Stimulated activated CD4-positive, alpha-beta T cell treated with anti-CD3 and anti-CD28 coated beads, TNF-alpha, amount 100 ng/mL, for 48 hours (primary cell): ENCODE measurements around the gene HOTAIR.

Source experiments
- DNase-seq, 3 donors: peaks; one replicate each; pipeline ENCODE4 v3.0.0-alpha.2; 2020; ENCODE audit warnings: low read depth in 3 of 3

The HOTAIR gene

GRCh38 chr12:54000116-54001114 lies 25.7 kb upstream of the HOTAIR start, which contains the start of gene HOXC9:
Gene HOXC9 (plus strand): TSS chr12:54000161. CDS start chr12:54000189, 28 bp downstream.
- no peak for DNase-seq

- no peak for DNase-seq
Observed at GRCh38 chr12:53999559-54000115, 24.9 kb upstream of the HOTAIR start.

GRCh38 chr12:53998900-53999236 lies 24.1 kb upstream of the HOTAIR start:
- no peak for DNase-seq

- DNase-seq = no peak
Observed at GRCh38 chr12:53998110-53998899, 23.6 kb upstream of the HOTAIR start.

- no peak for DNase-seq
Observed at GRCh38 chr12:53997204-53998109, 22.7 kb upstream of the HOTAIR start.

GRCh38 chr12:53996240-53997203 lies 21.8 kb upstream of the HOTAIR start:
- DNase-seq = no peak

DNA sequence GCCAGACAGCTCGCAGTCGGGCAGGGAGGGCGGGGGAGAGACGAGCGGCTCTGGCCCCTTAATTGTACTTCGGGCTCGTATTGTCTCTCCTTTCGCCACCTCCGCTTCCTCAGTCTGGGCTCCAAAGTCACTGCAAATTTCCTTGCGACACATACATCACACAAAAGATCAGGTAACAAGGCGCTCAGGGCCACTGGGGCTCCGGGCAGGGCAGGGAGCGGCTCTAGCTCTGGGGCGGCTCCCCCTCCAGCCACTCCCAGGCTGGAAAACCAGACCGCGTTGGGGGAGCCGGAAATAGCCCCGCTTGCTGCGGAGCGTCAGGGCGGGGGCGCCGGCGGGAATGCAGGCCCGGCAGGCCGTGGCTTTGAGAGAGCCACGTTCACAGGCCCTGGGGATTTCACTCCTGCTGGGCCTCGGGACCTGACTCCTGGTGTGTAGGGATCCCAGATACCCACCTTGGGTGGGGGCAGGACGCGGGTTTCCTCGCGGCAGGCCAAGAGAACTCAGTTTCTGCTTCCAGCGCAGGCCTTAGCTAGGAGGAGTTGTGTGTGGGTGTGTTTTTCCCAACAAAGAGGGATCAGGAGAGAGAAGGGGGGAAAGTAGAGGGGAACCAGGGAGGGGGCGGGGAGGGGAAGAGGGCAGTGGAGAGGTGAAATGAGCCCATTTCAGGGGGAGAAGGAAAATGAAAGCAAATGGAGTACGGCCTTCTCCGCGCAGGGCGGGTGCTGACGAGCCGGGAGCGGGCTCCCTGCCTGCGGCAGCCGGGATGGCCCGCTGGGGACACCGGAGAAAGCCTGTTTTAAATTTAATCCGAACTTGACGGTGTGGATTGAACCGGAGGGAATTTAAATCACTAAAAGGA lies 20.9 kb upstream of the HOTAIR start:
- no peak for DNase-seq

- DNase-seq = no peak
Observed at GRCh38 chr12:53995002-53995377, 20.2 kb upstream of the HOTAIR start.

DNA sequence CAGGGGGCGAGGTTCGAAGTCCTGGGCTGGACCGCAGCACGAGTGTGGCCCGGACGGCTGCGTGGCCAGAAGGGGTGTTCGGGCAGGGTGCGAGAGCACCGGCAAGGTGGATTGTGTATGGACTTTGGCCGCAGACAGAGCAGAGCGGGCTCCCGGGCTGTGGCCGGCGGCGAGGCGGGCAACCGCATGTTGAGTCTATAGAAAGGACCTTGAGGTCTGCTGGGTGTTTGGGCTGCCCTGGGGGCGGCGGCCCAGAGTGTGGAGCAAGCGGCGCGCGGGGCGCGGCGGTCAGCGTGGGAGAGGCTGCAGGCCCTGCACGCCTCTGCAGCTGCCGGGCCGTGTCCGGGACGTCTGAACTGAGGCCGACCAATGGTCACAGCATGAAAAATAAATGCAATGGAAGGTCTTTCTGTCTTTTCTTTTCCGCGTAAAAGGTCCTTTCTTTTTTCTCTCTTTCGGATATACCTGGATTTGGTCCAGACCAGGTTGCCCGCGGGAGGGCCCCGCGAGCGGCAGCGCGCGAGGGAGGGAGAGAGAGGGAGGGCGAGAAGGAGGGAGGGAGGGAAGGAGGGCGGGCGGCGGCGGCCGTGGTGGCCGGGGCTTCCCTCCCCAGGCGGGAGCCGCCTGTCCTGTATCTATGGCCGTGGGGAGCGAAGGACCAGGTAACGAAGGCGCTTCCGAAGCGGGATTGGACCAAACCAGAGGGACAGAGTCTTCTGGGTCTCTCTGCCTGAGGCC lies 19.7 kb upstream of the HOTAIR start:
- DNase-seq = no peak

- no peak for DNase-seq
Observed at GRCh38 chr12:53994009-53994263, 19.2 kb upstream of the HOTAIR start.

DNA sequence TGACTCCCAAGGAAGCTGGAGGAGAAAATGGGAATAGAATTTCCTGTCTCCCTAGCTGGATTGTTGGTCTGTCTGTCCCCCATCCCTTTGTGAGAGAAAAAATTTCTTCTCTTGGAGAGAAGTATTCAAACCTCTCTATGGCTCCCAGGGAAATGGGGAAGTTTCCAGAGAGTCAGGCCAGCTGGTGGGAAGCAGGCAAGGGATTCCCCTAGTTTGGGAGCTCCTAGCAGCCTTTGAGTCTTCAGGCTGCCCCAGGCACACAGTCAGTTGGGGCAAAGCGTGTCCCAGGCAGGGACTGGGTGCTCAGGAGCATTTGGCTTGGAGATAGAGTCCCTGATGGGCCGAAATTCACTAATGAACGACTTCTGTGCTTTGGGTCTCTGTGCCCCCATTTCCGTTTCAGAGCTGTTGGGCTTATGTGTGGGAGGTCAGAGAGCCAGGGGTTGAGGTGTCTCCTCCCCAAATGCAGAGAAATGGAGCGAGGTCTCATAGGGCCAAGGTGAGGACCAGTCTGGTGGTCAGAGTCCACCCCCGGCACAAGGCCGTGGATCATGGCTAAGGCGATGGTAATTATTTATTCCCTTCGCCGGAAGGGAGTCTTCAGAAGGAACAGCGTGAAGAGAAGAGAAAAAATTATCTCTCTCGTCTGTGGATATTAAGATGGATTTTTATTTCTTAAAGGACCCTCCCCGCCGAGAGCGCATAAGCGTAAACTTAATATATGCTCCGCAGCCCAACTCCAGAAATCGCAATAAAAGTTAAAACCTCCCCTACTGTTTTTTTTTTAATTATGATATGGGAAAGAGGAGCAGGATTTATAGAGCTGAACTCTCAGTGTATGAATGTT lies 18.6 kb upstream of the HOTAIR start:
- DNase-seq = no peak

- DNase-seq = no peak
Observed at GRCh38 chr12:53992377-53992889, 17.7 kb upstream of the HOTAIR start.

DNA sequence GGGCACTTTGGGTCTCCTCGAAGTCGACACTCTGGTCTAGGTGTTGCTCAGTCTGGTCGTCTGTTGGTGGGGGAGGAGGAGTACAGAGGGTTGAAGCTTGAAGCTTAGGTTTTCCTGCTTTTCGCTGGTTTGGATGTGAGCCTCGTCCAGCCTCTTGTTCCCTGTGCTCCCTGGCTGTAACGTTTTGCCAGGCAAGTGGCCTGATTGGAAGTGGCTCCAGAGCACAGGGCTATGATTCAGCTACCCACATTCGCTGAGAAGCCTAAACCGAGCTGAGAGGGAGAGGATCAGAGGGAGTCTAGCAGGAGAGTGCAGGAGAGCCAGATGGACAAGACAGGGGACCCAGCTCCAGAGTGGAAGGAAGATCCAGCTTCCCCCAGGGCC lies 16.3 kb upstream of the HOTAIR start:
- DNase-seq = no peak

DNA sequence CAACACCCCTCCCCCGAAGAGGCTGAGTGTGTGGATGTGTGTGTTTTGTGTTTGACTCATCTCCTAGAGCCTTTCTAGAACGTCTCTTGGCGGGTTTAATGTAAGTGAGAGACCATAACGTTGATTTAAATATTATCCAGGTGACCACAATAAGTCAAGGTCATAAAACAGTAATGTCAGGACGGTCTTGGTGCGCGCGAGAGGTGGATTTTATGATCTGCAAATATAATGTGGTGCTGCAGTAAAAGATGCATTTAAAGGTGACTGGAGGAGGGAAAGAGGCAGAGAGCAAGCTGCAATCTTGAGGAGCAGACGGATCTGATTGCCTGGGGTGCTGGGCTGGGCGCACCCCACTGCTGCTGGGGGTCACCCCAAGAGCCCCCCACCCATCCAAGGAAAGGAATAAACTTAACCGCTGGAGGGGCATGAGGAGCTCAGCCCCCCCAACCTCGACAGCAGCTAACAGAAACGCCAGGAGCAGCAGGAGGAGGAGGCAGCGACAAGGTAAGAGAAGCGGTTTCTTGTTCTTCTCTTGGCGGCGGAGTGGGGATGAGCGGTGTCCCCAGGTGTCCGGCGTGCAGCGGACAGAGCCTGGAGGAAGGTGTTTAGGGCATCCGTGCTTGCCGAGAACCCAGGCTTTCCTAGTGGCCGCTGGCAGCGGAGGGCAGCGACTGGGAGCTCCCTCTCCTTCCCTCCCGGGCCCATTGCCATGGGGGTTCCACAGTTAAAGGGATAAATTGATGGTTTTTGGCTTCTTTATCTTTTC lies 15.7 kb upstream of the HOTAIR start:
- DNase-seq = no peak

DNA sequence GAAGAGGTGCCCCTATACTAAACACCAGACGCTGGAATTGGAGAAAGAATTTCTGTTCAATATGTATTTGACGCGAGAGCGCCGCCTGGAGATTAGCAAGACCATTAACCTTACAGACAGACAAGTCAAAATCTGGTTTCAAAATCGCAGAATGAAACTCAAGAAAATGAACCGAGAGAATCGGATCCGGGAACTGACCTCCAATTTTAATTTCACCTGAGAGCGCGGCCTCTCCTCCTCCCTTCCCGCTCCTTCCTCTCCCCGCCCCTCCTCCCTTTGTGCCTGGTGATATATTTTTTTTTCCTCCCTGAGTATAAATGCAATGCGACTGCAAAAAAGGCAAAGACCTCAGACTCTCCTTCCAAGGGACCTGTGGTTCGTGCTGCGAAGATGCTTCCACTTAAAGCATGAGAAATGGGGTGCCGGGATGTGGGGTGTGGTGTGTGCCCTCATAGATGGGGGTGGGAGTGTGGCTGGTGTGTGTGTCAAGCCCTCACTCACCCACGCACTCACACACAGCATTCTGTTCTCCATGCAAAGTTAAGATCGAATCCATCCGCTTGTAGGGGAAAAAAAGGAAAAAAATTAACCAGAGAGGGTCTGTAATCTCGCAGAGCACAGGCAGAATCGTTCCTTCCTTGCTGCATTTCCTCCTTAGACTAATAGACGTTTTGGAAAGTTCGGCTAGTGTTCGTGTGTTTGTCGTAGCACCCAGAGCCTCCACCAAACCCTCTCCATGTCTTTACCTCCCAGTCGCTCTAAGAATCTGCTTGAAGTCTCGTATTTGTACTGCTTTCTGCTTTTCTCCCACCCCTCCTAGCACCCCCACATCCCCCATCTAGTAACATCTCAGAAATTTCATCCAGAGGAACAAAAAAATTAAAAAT lies 14.7 kb upstream of the HOTAIR start:
- DNase-seq = no peak
